SK-N-SH treated with all-trans-retinoic acid at 6 μM for 48 hours (cell line): ENCODE data around the gene GIMAP7.

Source experiments
- ATAC-seq: fragments of 200-7000 bp; cut with Tn5 transposase; 3 replicates; pipeline ENCODE4 v1.9.1; 2020; ENCODE audit warnings: mild to moderate bottlenecking, moderate library complexity
- ARNTL ChIP-seq: fragments of 450-650 bp; formaldehyde crosslinking; IDR thresholded peaks from 2 replicates; pipeline ENCODE4 v1.5.0; 2020; ENCODE audit warnings: low read depth, mild to moderate bottlenecking, moderate library complexity, borderline replicate concordance
- BACH2 ChIP-seq: fragments of 250-450 bp; sonication (Bioruptor Pico); IDR thresholded peaks from 2 replicates; pipeline ENCODE4 v1.9.0; 2021; ENCODE audit warnings: mild to moderate bottlenecking, borderline replicate concordance
- CSDC2 ChIP-seq: fragments of 250-450 bp; sonication (Bioruptor Pico); IDR thresholded peaks from 2 replicates; pipeline ENCODE4 v1.5.0; 2020; ENCODE audit warnings: mild to moderate bottlenecking, moderate library complexity
- ESRRG ChIP-seq: fragments of 250-450 bp; sonication (Bioruptor Pico); IDR thresholded peaks from 2 replicates; pipeline ENCODE4 v1.6.1; 2021; ENCODE audit warnings: mild to moderate bottlenecking
- GLIS3 ChIP-seq: fragments of 250-450 bp; sonication (Bioruptor Pico); IDR thresholded peaks from 2 replicates; pipeline ENCODE4 v1.5.0; 2020; ENCODE audit warnings: mild to moderate bottlenecking, moderate library complexity
- ISL1 ChIP-seq: fragments of 250-450 bp; sonication (Bioruptor Pico); IDR thresholded peaks from 2 replicates; pipeline ENCODE4 v2.1.2; 2022; ENCODE audit warnings: mild to moderate bottlenecking, moderate library complexity
- OSR1 ChIP-seq: fragments of 250-450 bp; sonication (Bioruptor Pico); IDR thresholded peaks from 2 replicates; pipeline ENCODE4 v1.8.0; 2022; ENCODE audit warnings: moderate library complexity, mild to moderate bottlenecking, inconsistent platforms
- RARB ChIP-seq: fragments of 250-450 bp; sonication (Bioruptor Pico); IDR thresholded peaks from 2 replicates; pipeline ENCODE4 v1.8.0; 2021; ENCODE audit warnings: mild to moderate bottlenecking, moderate library complexity
- SNAI2 ChIP-seq: fragments of 250-450 bp; sonication (Bioruptor Pico); IDR thresholded peaks from 2 replicates; pipeline ENCODE4 v1.5.0; 2020; ENCODE audit warnings: mild to moderate bottlenecking, moderate library complexity
- TCF4 ChIP-seq: fragments of 250-450 bp; sonication (Bioruptor Pico); IDR thresholded peaks from 2 replicates; pipeline ENCODE4 v1.8.0; 2021; ENCODE audit warnings: mild to moderate bottlenecking, moderate library complexity, borderline replicate concordance
- TOX ChIP-seq: fragments of 250-450 bp; sonication (Bioruptor Pico); IDR thresholded peaks from 2 replicates; pipeline ENCODE4 v1.8.0; 2021; ENCODE audit warnings: mild to moderate bottlenecking, moderate library complexity, borderline replicate concordance
- ZC3H10 ChIP-seq: fragments of 250-450 bp; sonication (Bioruptor Pico); IDR thresholded peaks from 2 replicates; pipeline ENCODE4 v1.5.1; 2021; ENCODE audit warnings: mild to moderate bottlenecking, moderate library complexity
- ZFP3 ChIP-seq: fragments of 250-450 bp; sonication (Bioruptor Pico); IDR thresholded peaks from 2 replicates; pipeline ENCODE4 v1.5.0; 2020; ENCODE audit warnings: mild to moderate bottlenecking, moderate library complexity
- ZFP30 ChIP-seq: fragments of 450-650 bp; formaldehyde crosslinking; IDR thresholded peaks from 2 replicates; pipeline ENCODE4 v1.5.0; 2022; ENCODE audit warnings: mild to moderate bottlenecking, moderate library complexity
- ZNF565 ChIP-seq: fragments of 450-650 bp; formaldehyde crosslinking; conservative IDR thresholded peaks from 2 replicates; pipeline ENCODE4 v1.5.0; 2020; ENCODE audit warnings: low read depth, mild to moderate bottlenecking, moderate library complexity
- ZNF70 ChIP-seq: fragments of 450-650 bp; formaldehyde crosslinking; IDR thresholded peaks from 2 replicates; pipeline ENCODE4 v1.5.0; 2020; ENCODE audit warnings: mild to moderate bottlenecking, moderate library complexity
- ZNF8 ChIP-seq: fragments of 450-650 bp; formaldehyde crosslinking; IDR thresholded peaks from 2 replicates; pipeline ENCODE4 v1.5.0; 2020; ENCODE audit warnings: mild to moderate bottlenecking, moderate library complexity
- TF ChIP-seq, protein P1 (sequence below): fragments of 250-450 bp; sonication (Bioruptor Pico); IDR thresholded peaks from 2 replicates; pipeline ENCODE4 v1.5.0; 2020; ENCODE audit warnings: mild to moderate bottlenecking, moderate library complexity
- TF ChIP-seq, protein P2 (sequence below): fragments of 250-450 bp; sonication (Bioruptor Pico); IDR thresholded peaks from 2 replicates; pipeline ENCODE4 v1.5.1; 2021; ENCODE audit warnings: mild to moderate bottlenecking, moderate library complexity
- TF ChIP-seq, protein P3 (sequence below): fragments of 250-450 bp; sonication (Bioruptor Pico); IDR thresholded peaks from 2 replicates; pipeline ENCODE4 v1.8.0; 2020; ENCODE audit warnings: mild to moderate bottlenecking, moderate library complexity, borderline replicate concordance
- TF ChIP-seq, protein P4 (sequence below): fragments of 250-450 bp; sonication (Bioruptor Pico); IDR thresholded peaks from 2 replicates; pipeline ENCODE4 v1.5.1; 2020; ENCODE audit warnings: low read depth, mild to moderate bottlenecking, moderate library complexity

GIMAP7 gene

DNA sequence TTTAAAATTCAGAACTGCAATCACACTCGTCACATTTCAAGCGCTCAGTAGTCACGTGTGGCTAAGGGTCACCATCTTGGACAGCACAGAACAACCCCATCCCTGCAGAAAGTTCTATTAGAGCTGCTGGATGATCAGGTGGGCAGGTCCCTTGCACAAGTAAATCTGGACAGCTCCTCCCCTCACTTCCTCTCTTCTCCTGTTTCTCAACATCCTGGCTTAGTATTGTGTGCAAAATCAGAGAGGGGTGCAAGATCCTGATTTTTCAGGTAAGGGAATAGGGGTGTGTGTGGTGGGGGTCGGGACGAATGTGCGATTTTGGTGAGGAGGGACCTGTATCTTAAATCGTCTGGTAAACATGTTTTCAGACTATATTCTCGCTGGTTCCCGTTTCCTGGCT is 52.5 kb downstream of the GIMAP7 start, which contains the start of gene GIMAP4 (continued):
- TF ChIP-seq ISL1 (CRISPR knock-in tag) (no peak), ZFP30 (no peak), SNAI2 (CRISPR knock-in tag) (no peak)
- TF ChIP-seq, all 23 proteins: peak for 0

DNA sequence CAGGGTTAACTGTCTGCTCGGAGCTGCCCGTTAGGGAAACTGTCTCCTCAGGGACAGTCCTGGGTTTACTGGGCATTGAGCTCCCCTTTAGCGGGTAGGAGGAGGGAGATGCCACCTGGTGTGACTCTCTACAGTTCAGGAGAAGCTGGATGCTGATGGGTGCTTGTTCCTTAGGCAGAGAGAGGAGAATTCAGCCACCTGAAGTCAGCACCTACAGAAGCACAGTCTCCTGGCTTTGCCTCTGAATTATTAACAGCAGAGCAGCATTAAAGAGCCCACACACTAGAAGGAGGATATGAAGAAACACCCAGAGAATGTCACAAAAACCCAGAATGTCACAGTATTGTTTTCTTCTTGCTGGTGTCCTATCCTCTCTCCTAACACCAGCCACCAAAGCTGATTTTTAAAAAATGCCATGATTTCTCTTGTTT is 53.2 kb downstream of the GIMAP7 start:
- TF ChIP-seq BACH2 (no peak), ESRRG (no peak), ISL1 (CRISPR knock-in tag) (no peak), ZNF8 (no peak), ZFP3 (CRISPR knock-in tag) (no peak), GLIS3 (no peak), ARNTL (CRISPR knock-in tag) (no peak), ZFP30 (no peak), OSR1 (CRISPR knock-in tag) (no peak), ZNF70 (no peak), TOX (CRISPR knock-in tag) (no peak), CSDC2 (CRISPR knock-in tag) (no peak), SNAI2 (CRISPR knock-in tag) (no peak), ZC3H10 (CRISPR knock-in tag) (no peak), ZNF565 (CRISPR knock-in tag) (no peak), TCF4 (CRISPR knock-in tag) (no peak), RARB (CRISPR knock-in tag) (no peak)
- TF ChIP-seq, protein P1, sequence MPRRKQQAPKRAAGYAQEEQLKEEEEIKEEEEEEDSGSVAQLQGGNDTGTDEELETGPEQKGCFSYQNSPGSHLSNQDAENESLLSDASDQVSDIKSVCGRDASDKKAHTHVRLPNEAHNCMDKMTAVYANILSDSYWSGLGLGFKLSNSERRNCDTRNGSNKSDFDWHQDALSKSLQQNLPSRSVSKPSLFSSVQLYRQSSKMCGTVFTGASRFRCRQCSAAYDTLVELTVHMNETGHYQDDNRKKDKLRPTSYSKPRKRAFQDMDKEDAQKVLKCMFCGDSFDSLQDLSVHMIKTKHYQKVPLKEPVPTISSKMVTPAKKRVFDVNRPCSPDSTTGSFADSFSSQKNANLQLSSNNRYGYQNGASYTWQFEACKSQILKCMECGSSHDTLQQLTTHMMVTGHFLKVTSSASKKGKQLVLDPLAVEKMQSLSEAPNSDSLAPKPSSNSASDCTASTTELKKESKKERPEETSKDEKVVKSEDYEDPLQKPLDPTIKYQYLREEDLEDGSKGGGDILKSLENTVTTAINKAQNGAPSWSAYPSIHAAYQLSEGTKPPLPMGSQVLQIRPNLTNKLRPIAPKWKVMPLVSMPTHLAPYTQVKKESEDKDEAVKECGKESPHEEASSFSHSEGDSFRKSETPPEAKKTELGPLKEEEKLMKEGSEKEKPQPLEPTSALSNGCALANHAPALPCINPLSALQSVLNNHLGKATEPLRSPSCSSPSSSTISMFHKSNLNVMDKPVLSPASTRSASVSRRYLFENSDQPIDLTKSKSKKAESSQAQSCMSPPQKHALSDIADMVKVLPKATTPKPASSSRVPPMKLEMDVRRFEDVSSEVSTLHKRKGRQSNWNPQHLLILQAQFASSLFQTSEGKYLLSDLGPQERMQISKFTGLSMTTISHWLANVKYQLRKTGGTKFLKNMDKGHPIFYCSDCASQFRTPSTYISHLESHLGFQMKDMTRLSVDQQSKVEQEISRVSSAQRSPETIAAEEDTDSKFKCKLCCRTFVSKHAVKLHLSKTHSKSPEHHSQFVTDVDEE, result no peak
- TF ChIP-seq, protein P2, sequence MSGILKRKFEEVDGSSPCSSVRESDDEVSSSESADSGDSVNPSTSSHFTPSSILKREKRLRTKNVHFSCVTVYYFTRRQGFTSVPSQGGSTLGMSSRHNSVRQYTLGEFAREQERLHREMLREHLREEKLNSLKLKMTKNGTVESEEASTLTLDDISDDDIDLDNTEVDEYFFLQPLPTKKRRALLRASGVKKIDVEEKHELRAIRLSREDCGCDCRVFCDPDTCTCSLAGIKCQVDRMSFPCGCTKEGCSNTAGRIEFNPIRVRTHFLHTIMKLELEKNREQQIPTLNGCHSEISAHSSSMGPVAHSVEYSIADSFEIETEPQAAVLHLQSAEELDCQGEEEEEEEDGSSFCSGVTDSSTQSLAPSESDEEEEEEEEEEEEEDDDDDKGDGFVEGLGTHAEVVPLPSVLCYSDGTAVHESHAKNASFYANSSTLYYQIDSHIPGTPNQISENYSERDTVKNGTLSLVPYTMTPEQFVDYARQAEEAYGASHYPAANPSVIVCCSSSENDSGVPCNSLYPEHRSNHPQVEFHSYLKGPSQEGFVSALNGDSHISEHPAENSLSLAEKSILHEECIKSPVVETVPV, result no peak
- TF ChIP-seq, protein P3, sequence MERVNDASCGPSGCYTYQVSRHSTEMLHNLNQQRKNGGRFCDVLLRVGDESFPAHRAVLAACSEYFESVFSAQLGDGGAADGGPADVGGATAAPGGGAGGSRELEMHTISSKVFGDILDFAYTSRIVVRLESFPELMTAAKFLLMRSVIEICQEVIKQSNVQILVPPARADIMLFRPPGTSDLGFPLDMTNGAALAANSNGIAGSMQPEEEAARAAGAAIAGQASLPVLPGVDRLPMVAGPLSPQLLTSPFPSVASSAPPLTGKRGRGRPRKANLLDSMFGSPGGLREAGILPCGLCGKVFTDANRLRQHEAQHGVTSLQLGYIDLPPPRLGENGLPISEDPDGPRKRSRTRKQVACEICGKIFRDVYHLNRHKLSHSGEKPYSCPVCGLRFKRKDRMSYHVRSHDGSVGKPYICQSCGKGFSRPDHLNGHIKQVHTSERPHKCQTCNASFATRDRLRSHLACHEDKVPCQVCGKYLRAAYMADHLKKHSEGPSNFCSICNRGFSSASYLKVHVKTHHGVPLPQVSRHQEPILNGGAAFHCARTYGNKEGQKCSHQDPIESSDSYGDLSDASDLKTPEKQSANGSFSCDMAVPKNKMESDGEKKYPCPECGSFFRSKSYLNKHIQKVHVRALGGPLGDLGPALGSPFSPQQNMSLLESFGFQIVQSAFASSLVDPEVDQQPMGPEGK (CRISPR knock-in tag), result no peak
- ATAC-seq, result no peak

DNA sequence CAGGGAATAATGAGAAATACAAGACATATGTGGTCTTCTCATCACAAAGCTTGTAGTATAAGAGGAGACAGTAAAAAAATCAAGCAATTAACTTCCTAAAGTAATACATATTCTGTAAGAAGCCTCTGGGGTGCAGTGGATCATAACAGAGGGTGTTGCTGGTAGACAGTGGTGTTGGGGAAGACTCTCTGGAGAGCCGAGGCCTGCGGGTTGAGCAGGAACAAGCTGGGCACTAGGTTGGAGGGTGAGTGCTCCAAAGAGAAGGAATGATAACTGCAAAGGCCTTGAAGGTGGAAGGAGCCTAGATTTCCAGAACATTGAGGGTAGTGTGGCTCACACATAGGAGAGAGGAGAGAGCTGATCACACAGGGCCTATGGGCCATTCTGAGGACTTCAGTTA is 54.0 kb downstream of the GIMAP7 start:
- TF ChIP-seq, protein P4, sequence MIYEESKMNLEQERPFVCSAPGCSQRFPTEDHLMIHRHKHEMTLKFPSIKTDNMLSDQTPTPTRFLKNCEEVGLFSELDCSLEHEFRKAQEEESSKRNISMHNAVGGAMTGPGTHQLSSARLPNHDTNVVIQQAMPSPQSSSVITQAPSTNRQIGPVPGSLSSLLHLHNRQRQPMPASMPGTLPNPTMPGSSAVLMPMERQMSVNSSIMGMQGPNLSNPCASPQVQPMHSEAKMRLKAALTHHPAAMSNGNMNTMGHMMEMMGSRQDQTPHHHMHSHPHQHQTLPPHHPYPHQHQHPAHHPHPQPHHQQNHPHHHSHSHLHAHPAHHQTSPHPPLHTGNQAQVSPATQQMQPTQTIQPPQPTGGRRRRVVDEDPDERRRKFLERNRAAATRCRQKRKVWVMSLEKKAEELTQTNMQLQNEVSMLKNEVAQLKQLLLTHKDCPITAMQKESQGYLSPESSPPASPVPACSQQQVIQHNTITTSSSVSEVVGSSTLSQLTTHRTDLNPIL (CRISPR knock-in tag), result no peak
- TF ChIP-seq, protein P1, result no peak
- TF ChIP-seq RARB (CRISPR knock-in tag) (no peak), ZNF70 (no peak), ISL1 (CRISPR knock-in tag) (no peak), BACH2 (no peak), SNAI2 (CRISPR knock-in tag) (no peak), OSR1 (CRISPR knock-in tag) (no peak), ZFP30 (no peak), CSDC2 (CRISPR knock-in tag) (no peak), ARNTL (CRISPR knock-in tag) (no peak), TOX (CRISPR knock-in tag) (no peak), GLIS3 (no peak), ZFP3 (CRISPR knock-in tag) (no peak)
- TF ChIP-seq, protein P3 (CRISPR knock-in tag), result no peak
- TF ChIP-seq, protein P2, result no peak
- ATAC-seq, result no peak; the same call in 2 of the 3 replicates
